GM19463 (cell line): ENCODE results near the gene KRTAP10-11.
"Not testable (repeated sequence)": the region's sequence is repeated elsewhere in the genome, so short reads cannot be mapped to it uniquely, and the experiment has no call there.

ENCODE experiments used
- ATAC-seq: cut with Tn5 transposase; IDR thresholded peaks from one replicate; pipeline ENCODE4 v1.9.1; 2021; ENCODE audit warnings: mild to moderate bottlenecking, moderate library complexity; ENCODE audit not compliant: unreplicated experiment

Gene KRTAP10-11

GRCh38 chr21:44638506-44639330 is 7.5 kb upstream of the KRTAP10-11 start:
- ATAC-seq: not testable (repeated sequence)

GRCh38 chr21:44639331-44639655 is 6.9 kb upstream of the KRTAP10-11 start:
- no peak for ATAC-seq

GRCh38 chr21:44640761-44641160 is 5.5 kb upstream of the KRTAP10-11 start:
- ATAC-seq: no peak

- ATAC-seq: no peak
Measured at GRCh38 chr21:44643741-44644310, 2.4 kb upstream of the KRTAP10-11 start.

- no peak for ATAC-seq
Measured at GRCh38 chr21:44644878-44645277, 1.3 kb upstream of the KRTAP10-11 start.

GRCh38 chr21:44647222-44647552 is 973 bp downstream of the KRTAP10-11 start:
- no peak for ATAC-seq

- ATAC-seq: no peak
Measured at GRCh38 chr21:44648557-44649311, 2.5 kb downstream of the KRTAP10-11 start.

- no peak for ATAC-seq
Measured at GRCh38 chr21:44649521-44650100, 3.4 kb downstream of the KRTAP10-11 start.

- no peak for ATAC-seq
Measured at GRCh38 chr21:44650265-44650972, 4.2 kb downstream of the KRTAP10-11 start.

- ATAC-seq: no peak
Measured at GRCh38 chr21:44650973-44651675, 4.9 kb downstream of the KRTAP10-11 start.

GRCh38 chr21:44653123-44653522 is 6.9 kb downstream of the KRTAP10-11 start:
- no peak for ATAC-seq

- ATAC-seq: no peak
Measured at GRCh38 chr21:44653656-44654575, 7.7 kb downstream of the KRTAP10-11 start.

- no peak for ATAC-seq
Measured at GRCh38 chr21:44654576-44655175, 8.5 kb downstream of the KRTAP10-11 start, which contains the start of gene KRTAP12-4. TSS of gene KRTAP12-4 (minus strand) at chr21:44654659. CDS start at chr21:44654614, 45 bp downstream.

GRCh38 chr21:44656868-44657267 is 10.7 kb downstream of the KRTAP10-11 start:
- no peak for ATAC-seq

GRCh38 chr21:44657635-44658540 is 11.7 kb downstream of the KRTAP10-11 start, which contains the start of gene KRTAP12-3:
TSS of gene KRTAP12-3 (plus strand) at chr21:44657932. CDS start at chr21:44657980, 48 bp downstream.
- ATAC-seq: no peak

- no peak for ATAC-seq
Measured at GRCh38 chr21:44658541-44658910, 12.3 kb downstream of the KRTAP10-11 start.

- no peak for ATAC-seq
Measured at GRCh38 chr21:44658913-44659595, 12.8 kb downstream of the KRTAP10-11 start.
